SU-DHL-6 (cell line): ENCODE results near the gene STARD8.

ENCODE experiments used
- H2AFZ ChIP-seq: fragments of 200-600 bp; sonication (generic); 2 replicates; pipeline ENCODE4 v1.6.1; 2014; ENCODE audit warnings: low read depth, mild to moderate bottlenecking, moderate library complexity, mixed read lengths, antibody characterized with exemption, low read length; ENCODE audit not compliant: severe bottlenecking
- H3F3A ChIP-seq: fragments of 200-600 bp; shearing (Covaris generic); 2 replicates; pipeline ENCODE4 v1.6.0; 2016; ENCODE audit warnings: antibody characterized with exemption, mild to moderate bottlenecking; ENCODE audit not compliant: insufficient read depth
- H3K27ac ChIP-seq: fragments of 200-600 bp; sonication (generic); 2 replicates; pipeline ENCODE4 v1.5.1; 2016; ENCODE audit warnings: low read depth, mild to moderate bottlenecking, low read length, moderate library complexity, mixed read lengths
- H3K27me3 ChIP-seq: fragments of 200-600 bp; sonication (generic), shearing (Covaris generic); 2 replicates; pipeline ENCODE4 v1.6.0; 2014; ENCODE audit warnings: mild to moderate bottlenecking, low read length
- H3K36me3 ChIP-seq: fragments of 200-600 bp; sonication (generic); 2 replicates; pipeline ENCODE4 v1.6.1; 2014; ENCODE audit warnings: mild to moderate bottlenecking, low read length, mixed read lengths
- H3K4me2 ChIP-seq: fragments of 300-600, 200-600 bp; shearing (Covaris generic), sonication (generic); 2 replicates; pipeline ENCODE4 v1.6.0; 2014; ENCODE audit warnings: low read length, low read depth, mild to moderate bottlenecking; ENCODE audit not compliant: poor library complexity, severe bottlenecking
- H3K4me3 ChIP-seq: fragments of 200-600 bp; sonication (generic); 2 replicates; pipeline ENCODE4 v1.5.1; 2014; ENCODE audit warnings: antibody characterized with exemption, low read length, mild to moderate bottlenecking, mixed read lengths; ENCODE audit not compliant: insufficient read depth, poor library complexity, severe bottlenecking
- H3K79me2 ChIP-seq: fragments of 200-600 bp; sonication (generic); 2 replicates; pipeline ENCODE4 v1.6.1; 2014; ENCODE audit warnings: mild to moderate bottlenecking, low read length, moderate library complexity; ENCODE audit not compliant: insufficient read depth
- H3K9ac ChIP-seq: fragments of 200-600 bp; sonication (generic); 2 replicates; pipeline ENCODE4 v1.7.0; 2014; ENCODE audit warnings: mild to moderate bottlenecking, low read length
- H3K9me2 ChIP-seq: fragments of 200-600 bp; sonication (generic); replicated peaks from 2 replicates; pipeline ENCODE4 v1.6.1; 2014; ENCODE audit warnings: low read length; ENCODE audit not compliant: insufficient read depth
- H3K9me3 ChIP-seq: fragments of 200-600 bp; sonication (generic); 2 replicates; pipeline ENCODE4 v1.6.1; 2014; ENCODE audit warnings: low read length, mixed read lengths; ENCODE audit not compliant: insufficient read depth
- H4K20me1 ChIP-seq: fragments of 200-600 bp; sonication (generic); 2 replicates; pipeline ENCODE4 v1.6.1; 2014; ENCODE audit warnings: low read depth, mild to moderate bottlenecking, antibody characterized with exemption, low read length, moderate library complexity, mixed read lengths
- EZH2phosphoT487 ChIP-seq: fragments of 200-600 bp; sonication (generic), shearing (Covaris generic); conservative IDR thresholded peaks from 2 replicates; pipeline ENCODE4 v1.6.1; 2018; ENCODE audit warnings: mild to moderate bottlenecking, antibody characterized with exemption, low read length, moderate library complexity, mixed read lengths
- TF ChIP-seq, protein P1 (sequence below): fragments of 200-600 bp; sonication (generic); IDR thresholded peaks from one replicate; pipeline ENCODE4 v1.5.1; 2017; ENCODE audit warnings: antibody characterized with exemption, mild to moderate bottlenecking, low read length, moderate library complexity; ENCODE audit not compliant: insufficient read depth, poor library complexity, severe bottlenecking

Gene STARD8

DNA sequence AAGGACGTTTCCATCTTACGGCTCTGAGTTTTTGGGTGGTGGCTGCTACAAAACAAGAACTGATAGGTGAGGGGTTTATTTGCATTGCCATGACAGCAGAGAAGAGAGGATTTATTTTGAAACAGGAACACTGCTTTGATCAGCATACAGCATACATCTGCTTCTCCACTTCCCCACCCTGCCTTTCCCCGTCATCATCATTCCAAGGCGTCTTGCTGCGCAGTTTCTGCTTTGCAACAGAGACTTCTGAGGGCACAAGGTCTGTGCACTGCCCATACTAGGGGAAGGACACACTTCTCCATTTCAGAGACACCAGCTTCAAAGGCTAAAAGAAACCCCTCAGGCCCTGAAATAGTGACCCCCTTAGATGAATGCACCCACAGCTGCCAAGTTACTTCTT is 19.1 kb downstream of the STARD8 start:
- Histone ChIP-seq H4K20me1 (no peaks in the 10 kb centered on the region), H3K79me2 (no peaks in the 10 kb centered on the region), H3K27ac (no peak overlapping the region), H3F3A (no peaks in the 10 kb centered on the region), H3K4me2 (no peak overlapping the region), H3K9me2 (no peaks in the 10 kb centered on the region), H3K4me3 (no peak overlapping the region), H3K9ac (no peak overlapping the region), H3K27me3 (no peaks in the 10 kb centered on the region), H3K36me3 (no peaks in the 10 kb centered on the region), H2AFZ (no peak overlapping the region), H3K9me3 (no peaks in the 10 kb centered on the region)
- TF ChIP-seq, protein P1, sequence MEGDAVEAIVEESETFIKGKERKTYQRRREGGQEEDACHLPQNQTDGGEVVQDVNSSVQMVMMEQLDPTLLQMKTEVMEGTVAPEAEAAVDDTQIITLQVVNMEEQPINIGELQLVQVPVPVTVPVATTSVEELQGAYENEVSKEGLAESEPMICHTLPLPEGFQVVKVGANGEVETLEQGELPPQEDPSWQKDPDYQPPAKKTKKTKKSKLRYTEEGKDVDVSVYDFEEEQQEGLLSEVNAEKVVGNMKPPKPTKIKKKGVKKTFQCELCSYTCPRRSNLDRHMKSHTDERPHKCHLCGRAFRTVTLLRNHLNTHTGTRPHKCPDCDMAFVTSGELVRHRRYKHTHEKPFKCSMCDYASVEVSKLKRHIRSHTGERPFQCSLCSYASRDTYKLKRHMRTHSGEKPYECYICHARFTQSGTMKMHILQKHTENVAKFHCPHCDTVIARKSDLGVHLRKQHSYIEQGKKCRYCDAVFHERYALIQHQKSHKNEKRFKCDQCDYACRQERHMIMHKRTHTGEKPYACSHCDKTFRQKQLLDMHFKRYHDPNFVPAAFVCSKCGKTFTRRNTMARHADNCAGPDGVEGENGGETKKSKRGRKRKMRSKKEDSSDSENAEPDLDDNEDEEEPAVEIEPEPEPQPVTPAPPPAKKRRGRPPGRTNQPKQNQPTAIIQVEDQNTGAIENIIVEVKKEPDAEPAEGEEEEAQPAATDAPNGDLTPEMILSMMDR, result no peak

DNA sequence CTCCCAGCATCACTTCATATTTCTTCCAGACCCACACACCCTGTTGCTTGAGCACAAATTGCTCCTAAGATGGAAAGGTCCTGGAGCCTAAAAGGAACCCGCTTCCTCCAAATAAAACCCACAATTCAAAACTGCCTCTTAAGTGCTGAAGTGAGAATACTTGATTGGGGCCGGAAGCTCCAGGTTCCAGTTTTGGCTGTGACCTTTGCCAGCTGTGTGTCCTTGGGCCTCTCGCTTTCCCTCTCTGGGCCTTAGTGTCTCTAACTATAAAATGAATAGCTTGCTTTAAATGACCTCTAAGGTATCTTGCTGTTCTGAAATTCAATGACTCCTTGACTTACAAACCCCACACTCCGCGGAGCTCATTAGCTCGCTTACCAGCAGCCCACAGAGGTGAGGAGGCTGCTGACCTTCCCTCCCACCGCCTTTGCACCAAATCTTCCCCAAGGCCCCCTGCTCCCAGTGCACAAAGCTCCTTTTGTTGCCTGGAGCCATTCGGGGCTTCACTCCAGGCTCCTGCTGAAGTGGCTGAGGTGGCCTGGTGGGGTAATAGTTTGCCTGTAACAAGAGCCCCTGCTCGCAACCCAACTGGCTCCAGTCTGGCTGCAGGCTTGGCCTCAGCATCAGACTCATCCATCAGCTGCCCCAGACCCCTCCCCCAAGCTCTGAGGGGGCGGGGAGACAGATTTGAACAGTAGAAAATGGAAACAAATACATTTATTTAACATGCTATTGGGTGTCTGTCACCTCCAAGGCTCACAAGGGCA is 21.8 kb downstream of the STARD8 start:
- H3K9ac ChIP-seq, result no peak overlapping the region
- H3F3A ChIP-seq, result no peaks in the 10 kb centered on the region
- H3K79me2 ChIP-seq, result no peaks in the 10 kb centered on the region
- H3K4me2 ChIP-seq, result no peak overlapping the region
- H4K20me1 ChIP-seq, result no peaks in the 10 kb centered on the region
- no peak overlapping the region for H3K27ac ChIP-seq
- no peaks in the 10 kb centered on the region for H3K27me3 ChIP-seq
- H3K36me3 ChIP-seq, result no peaks in the 10 kb centered on the region
- H2AFZ ChIP-seq, result no peak overlapping the region
- TF ChIP-seq, protein P1, result no peak
- TF ChIP-seq EZH2phosphoT487, result no peak
- no peaks in the 10 kb centered on the region for H3K9me3 ChIP-seq
- H3K9me2 ChIP-seq, result no peaks in the 10 kb centered on the region
- H3K4me3 ChIP-seq, result no peak overlapping the region

DNA sequence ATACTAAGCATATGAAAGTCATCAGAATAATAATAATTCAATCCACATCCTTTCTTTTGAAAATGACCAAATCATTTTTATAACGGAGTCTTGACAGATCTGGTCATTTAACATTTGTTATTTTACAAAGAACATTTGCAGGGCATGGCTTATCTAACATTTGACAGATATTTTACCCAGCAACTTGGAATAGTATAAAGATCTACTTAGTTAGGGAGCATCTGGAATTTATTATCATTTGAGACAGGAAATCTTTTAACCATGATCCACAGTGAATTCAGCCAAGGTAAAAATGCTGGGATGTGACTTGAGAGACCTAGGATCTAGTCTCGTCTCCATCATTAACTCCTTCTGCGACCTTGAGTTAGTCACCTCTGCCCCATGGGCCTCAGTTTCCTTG is 22.4 kb downstream of the STARD8 start:
- H3K4me3 ChIP-seq, result no peak overlapping the region
- no peaks in the 10 kb centered on the region for H3K36me3 ChIP-seq
- H3K9ac ChIP-seq, result no peak overlapping the region
- H3F3A ChIP-seq, result no peaks in the 10 kb centered on the region
- no peaks in the 10 kb centered on the region for H3K79me2 ChIP-seq
- no peaks in the 10 kb centered on the region for H3K9me3 ChIP-seq
- H2AFZ ChIP-seq, result no peak overlapping the region
- no peaks in the 10 kb centered on the region for H3K9me2 ChIP-seq
- H3K27me3 ChIP-seq, result no peaks in the 10 kb centered on the region
- H3K27ac ChIP-seq, result no peak overlapping the region
- H3K4me2 ChIP-seq, result no peak overlapping the region
- H4K20me1 ChIP-seq, result no peaks in the 10 kb centered on the region
- TF ChIP-seq EZH2phosphoT487, result no peak
- TF ChIP-seq, protein P1, result no peak
